SJSA1 (cell line): ENCODE measurements around the gene CHN2. TPM values are rescaled to one million over a fixed set of nuclear protein-coding genes. Genes with fewer than 3 reads are reported as not detected.

Source experiments
- DNase-seq, 2 experiments: peaks; one replicate each; pipeline ENCODE4 v3.0.0-alpha.2; 2015 to 2020; ENCODE audit warnings: low spot score in 2 of 2, low read depth in 1 of 2
- H3K27ac ChIP-seq: fragments of 250-450 bp; sonication (Bioruptor Pico); 2 replicates; pipeline ENCODE4 v1.5.1; 2020; ENCODE audit warnings: mild to moderate bottlenecking, moderate library complexity
- H3K27me3 ChIP-seq: fragments of 250-450 bp; sonication (Bioruptor Pico); replicated peaks from 2 replicates; pipeline ENCODE4 v1.5.1; 2020; ENCODE audit warnings: mild to moderate bottlenecking, moderate library complexity
- H3K36me3 ChIP-seq: fragments of 250-450 bp; sonication (Bioruptor Pico); 2 replicates; pipeline ENCODE4 v1.5.1; 2020; ENCODE audit warnings: mild to moderate bottlenecking
- H3K4me1 ChIP-seq: fragments of 250-450 bp; sonication (Bioruptor Pico); replicated peaks from 2 replicates; pipeline ENCODE4 v1.6.1; 2021; ENCODE audit warnings: mild to moderate bottlenecking
- H3K4me3 ChIP-seq: fragments of 250-450 bp; sonication (Bioruptor Pico); 2 replicates; pipeline ENCODE4 v1.5.1; 2020; ENCODE audit warnings: mild to moderate bottlenecking
- H3K9me3 ChIP-seq: fragments of 250-450 bp; sonication (Bioruptor Pico); replicated peaks from 2 replicates; pipeline ENCODE4 v1.5.1; 2020; ENCODE audit warnings: mild to moderate bottlenecking
- total RNA-seq: library from RNA; depleted of rRNA; stranded (reverse); fragments of >200 nt; shearing (Covaris generic); gene quantifications from 2 replicates; pipeline ENCODE4 v1.2.3, GENCODE V29; 2014

CHN2 gene
- total RNA-seq, 1 experiment from 2014 or later = 0.21 TPM

DNA sequence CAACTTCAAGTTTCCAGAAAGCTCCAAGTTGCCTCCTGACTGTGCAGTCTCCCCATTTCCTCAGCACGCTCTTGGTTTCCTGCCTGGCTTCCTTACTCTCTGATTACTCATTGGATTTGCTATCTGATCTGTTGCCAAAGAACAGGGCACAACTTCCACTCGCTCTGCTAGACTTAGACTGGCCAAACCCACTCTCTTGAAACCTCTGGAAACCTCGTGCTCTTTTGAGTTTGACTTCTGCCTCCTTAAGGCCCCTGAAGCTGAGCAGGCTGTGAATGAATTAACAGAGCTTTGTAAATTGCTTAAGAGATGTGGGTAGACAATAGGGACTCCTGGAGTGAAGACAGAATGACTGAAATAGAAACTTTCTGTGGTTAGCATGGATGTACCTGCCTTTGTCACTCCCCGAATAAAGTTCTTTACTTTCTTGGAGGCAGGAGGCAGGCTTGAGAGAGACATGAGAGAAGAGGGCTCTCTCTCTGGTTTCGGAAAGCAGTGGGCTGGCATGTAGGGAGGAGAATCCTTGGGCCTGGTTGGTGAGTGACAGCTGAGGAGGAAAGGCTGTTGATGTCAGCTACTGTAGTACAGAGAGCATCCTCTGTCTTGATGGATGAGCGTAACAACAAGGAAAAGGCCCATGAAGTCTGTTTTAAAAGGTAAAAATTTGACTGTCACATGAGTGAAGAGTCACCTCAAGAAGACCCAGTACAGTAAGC is 70.8 kb downstream of the CHN2 start:
- no peak for DNase-seq
- Histone ChIP-seq H3K36me3 (no peaks in the 10 kb centered on the region), H3K27ac (no peak overlapping the region), H3K4me1 (no peaks in the 10 kb centered on the region), H3K9me3 (no peaks in the 10 kb centered on the region), H3K27me3 (no peaks in the 10 kb centered on the region), H3K4me3 (no peak overlapping the region)

DNA sequence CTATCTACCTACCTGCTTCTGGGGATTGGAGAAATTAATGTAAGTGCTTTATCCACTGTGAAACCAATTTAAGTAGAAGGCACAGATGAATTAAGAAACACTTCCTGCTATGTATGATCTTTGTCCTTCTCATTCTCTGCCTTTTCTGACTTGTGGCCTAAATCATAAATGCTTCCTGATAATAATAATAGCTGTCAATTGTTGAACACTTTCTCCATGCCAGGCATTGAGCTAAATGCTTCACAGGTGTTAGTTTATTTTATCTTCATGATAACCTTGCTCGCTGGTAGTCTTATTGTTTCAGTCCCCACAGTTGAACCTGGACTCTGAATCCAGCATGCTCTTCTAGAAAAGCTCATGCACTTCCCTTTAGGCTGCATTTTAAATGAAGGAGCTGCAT is 75.4 kb downstream of the CHN2 start:
- no peaks in the 10 kb centered on the region for H3K9me3 ChIP-seq
- no peak for DNase-seq
- H3K36me3 ChIP-seq = no peaks in the 10 kb centered on the region
- 0 out of 2 replicates have a peak, but pooled peaks cover 3% of the 10 kb centered on the region for H3K27me3 ChIP-seq
- H3K4me3 ChIP-seq = no peak overlapping the region
- peaks cover 5% of the 10 kb centered on the region for H3K4me1 ChIP-seq
- H3K27ac ChIP-seq = no peak overlapping the region

- Histone ChIP-seq H3K27me3 (0 out of 2 replicates have a peak, but pooled peaks cover 3% of the 10 kb centered on the region), H3K27ac (no peak overlapping the region), H3K36me3 (no peaks in the 10 kb centered on the region), H3K9me3 (no peaks in the 10 kb centered on the region), H3K4me3 (no peak overlapping the region), H3K4me1 (peaks cover 5% of the 10 kb centered on the region)
- no peak for DNase-seq
Measured at GRCh38 chr7:29270594-29271318, 76.2 kb downstream of the CHN2 start.

DNA sequence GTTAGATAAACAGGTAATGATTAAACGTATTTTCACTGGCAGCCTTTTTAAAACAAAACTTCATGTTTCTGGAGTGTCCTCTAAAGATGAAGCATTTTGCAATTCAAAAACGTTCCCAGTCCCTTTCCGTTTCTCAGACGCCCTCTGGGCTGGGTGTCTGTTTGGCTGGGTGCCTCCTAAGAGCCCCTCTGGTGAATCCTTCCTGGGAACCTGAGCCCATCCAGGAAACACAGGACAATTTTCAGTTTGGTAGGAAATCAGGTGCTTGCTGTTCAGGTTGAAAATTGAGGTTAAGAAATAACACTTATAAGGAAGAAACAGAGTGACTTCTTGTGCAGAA is 76.7 kb downstream of the CHN2 start:
- Histone ChIP-seq H3K27me3 (0 out of 2 replicates have a peak, but pooled peaks cover 3% of the 10 kb centered on the region), H3K4me3 (no peak overlapping the region), H3K27ac (no peak overlapping the region), H3K4me1 (peaks cover 5% of the 10 kb centered on the region), H3K36me3 (no peaks in the 10 kb centered on the region), H3K9me3 (no peaks in the 10 kb centered on the region)
- no peak for DNase-seq

GRCh38 chr7:29272057-29272456 is 77.5 kb downstream of the CHN2 start:
- H3K4me1 ChIP-seq = peaks cover 5% of the 10 kb centered on the region
- H3K36me3 ChIP-seq = no peaks in the 10 kb centered on the region
- H3K27ac ChIP-seq = no peak overlapping the region
- no peaks in the 10 kb centered on the region for H3K9me3 ChIP-seq
- H3K27me3 ChIP-seq = 0 out of 2 replicates have a peak, but pooled peaks cover 3% of the 10 kb centered on the region
- no peak overlapping the region for H3K4me3 ChIP-seq
- DNase-seq = no peak

- Histone ChIP-seq H3K4me3 (no peak overlapping the region), H3K9me3 (no peaks in the 10 kb centered on the region; the same call in 1 of the 2 replicates), H3K27me3 (0 out of 2 replicates have a peak, but pooled peaks cover 3% of the 10 kb centered on the region), H3K27ac (no peak overlapping the region), H3K4me1 (peaks cover 5% of the 10 kb centered on the region), H3K36me3 (no peaks in the 10 kb centered on the region)
- no peak for DNase-seq
Measured at GRCh38 chr7:29274146-29275017, 79.8 kb downstream of the CHN2 start.

GRCh38 chr7:29275018-29275318 is 80.4 kb downstream of the CHN2 start:
- no peak overlapping the region for H3K27ac ChIP-seq
- H3K36me3 ChIP-seq = no peaks in the 10 kb centered on the region
- H3K4me3 ChIP-seq = no peak overlapping the region
- no peaks in the 10 kb centered on the region; the same call in 1 of the 2 replicates for H3K9me3 ChIP-seq
- peaks cover 5% of the 10 kb centered on the region for H3K4me1 ChIP-seq
- DNase-seq = no peak
- H3K27me3 ChIP-seq = 0 out of 2 replicates have a peak, but pooled peaks cover 3% of the 10 kb centered on the region

GRCh38 chr7:29275493-29275892 is 80.9 kb downstream of the CHN2 start:
- no peaks in the 10 kb centered on the region for H3K36me3 ChIP-seq
- H3K4me3 ChIP-seq = no peak overlapping the region
- peaks cover 5% of the 10 kb centered on the region for H3K4me1 ChIP-seq
- H3K9me3 ChIP-seq = no peaks in the 10 kb centered on the region; the same call in 1 of the 2 replicates
- no peak overlapping the region for H3K27ac ChIP-seq
- no peak for DNase-seq
- 0 out of 2 replicates have a peak, but pooled peaks cover 3% of the 10 kb centered on the region for H3K27me3 ChIP-seq

DNA sequence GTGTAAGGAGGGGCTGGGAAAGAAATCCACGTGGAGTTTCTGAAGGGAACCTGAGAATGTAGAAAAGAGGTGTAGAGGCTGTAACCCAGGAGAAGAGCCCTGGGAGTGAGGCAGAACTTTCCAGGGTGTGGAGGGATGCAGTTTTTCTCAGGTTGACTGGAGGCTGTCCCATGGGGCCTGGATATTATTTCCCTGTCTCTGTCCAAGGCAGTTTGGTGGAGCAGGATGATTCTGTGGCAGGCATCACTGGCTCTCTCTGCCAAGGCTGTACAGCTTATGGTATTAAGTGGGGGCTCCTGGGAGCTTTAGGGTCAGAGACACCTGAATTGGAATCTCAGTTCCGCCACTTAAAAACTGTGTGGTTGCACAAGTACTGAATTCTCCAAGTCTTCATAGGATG is 81.6 kb downstream of the CHN2 start:
- no peak for DNase-seq
- no peaks in the 10 kb centered on the region for H3K27me3 ChIP-seq

GRCh38 chr7:29276806-29277205 is 82.2 kb downstream of the CHN2 start:
- Histone ChIP-seq H3K27me3 (no peaks in the 10 kb centered on the region), H3K4me3 (no peak overlapping the region), H3K9me3 (no peaks in the 10 kb centered on the region; the same call in 1 of the 2 replicates), H3K4me1 (peaks cover 5% of the 10 kb centered on the region), H3K36me3 (no peaks in the 10 kb centered on the region), H3K27ac (no peak overlapping the region)
- no peak for DNase-seq

More for the DNA sequence above, 81.6 kb downstream of the CHN2 start:
- Histone ChIP-seq H3K4me3 (no peak overlapping the region), H3K27ac (no peak overlapping the region), H3K9me3 (no peaks in the 10 kb centered on the region; the same call in 1 of the 2 replicates), H3K36me3 (no peaks in the 10 kb centered on the region), H3K4me1 (peaks cover 5% of the 10 kb centered on the region)

DNA sequence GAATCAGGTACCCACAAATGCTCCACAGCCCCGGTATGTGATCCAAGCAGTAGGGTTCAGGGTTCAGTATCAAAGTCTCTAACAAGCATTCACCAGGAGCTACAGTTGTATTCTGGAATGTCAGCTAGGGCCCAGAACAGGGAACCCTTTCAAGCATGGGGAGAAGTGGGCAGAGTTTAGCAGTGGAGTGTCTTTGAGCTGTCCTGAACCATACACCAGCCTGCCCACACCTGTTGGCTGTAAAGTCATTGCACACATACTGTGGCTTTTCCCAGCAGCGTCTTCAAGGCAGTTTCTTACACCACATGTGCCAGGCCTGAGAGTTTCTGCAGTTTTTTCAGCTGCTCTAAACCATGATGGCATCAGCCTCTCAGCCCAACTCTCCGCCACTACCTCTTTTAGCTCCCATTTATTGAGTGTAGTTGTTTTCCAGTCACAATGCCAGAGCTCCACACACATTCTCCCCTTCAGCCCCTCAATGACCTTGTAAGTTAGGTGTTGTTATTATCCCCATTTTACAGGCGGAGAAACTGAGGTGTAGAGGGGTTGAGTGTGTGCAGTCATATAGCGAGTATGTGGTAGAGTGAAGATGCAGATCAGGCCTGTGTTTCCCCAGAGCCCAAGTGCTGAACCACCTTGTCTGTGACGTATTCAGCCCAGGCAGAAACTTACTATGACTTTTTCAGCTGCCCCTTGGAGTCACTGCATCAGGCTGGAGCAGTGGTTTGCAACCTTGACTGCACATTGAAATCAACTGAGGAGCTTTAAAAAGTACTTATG is 83.1 kb downstream of the CHN2 start:
- Histone ChIP-seq H3K36me3 (no peaks in the 10 kb centered on the region), H3K9me3 (no peaks in the 10 kb centered on the region; the same call in 1 of the 2 replicates), H3K27ac (no peak overlapping the region), H3K4me3 (no peak overlapping the region), H3K4me1 (peaks cover 5% of the 10 kb centered on the region), H3K27me3 (peaks cover 4% of the 10 kb centered on the region)
- DNase-seq = no peak

DNA sequence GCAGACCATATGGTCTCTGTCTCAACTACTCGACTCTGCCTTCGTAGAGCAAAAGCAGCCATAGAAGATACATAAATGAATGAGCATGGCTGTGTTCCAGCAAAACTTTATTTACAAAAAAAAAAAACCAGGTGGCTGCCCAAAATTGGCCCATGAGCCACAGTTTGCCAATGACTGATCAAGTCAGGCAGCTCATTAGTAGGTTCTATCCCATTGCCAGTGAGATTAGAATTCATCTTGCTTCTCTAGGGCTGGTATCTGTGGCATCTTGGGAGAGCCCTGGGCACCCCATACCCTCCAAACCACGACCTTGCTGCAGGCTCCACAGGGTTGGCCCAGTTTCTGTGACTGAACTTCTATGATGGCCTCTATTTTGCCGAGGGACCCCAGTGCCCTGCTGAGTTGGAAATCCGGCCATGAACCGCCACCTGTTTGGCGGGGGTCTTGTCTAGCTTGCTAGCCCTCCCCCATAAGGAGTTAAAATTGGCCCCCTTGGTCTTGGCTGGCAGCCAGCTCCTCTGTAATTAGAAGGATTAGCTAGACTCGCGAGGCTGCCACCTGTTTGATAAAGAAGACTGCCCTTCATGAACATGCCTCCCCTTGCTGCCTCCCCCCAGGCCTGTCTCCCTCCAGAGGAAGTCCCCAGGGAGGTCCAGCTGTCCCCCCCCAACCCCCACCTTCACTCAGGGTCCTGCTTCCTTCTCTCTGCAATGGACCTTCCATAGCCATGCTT is 83.9 kb downstream of the CHN2 start:
- Histone ChIP-seq H3K27ac (no peak overlapping the region), H3K36me3 (no peaks in the 10 kb centered on the region), H3K27me3 (peaks cover 4% of the 10 kb centered on the region), H3K9me3 (no peaks in the 10 kb centered on the region; the same call in 1 of the 2 replicates), H3K4me3 (no peak overlapping the region), H3K4me1 (peaks cover 5% of the 10 kb centered on the region)
- no peak for DNase-seq
